HG02884 (cell line): ENCODE measurements around the gene MYO1A.
"Not testable (repeated sequence)": the region's sequence is repeated elsewhere in the genome, so short reads cannot be mapped to it uniquely, and the experiment has no call there.

Source experiments
- ATAC-seq: cut with Tn5 transposase; IDR thresholded peaks from one replicate; pipeline ENCODE4 v1.9.1; 2021; ENCODE audit warnings: mild to moderate bottlenecking, moderate library complexity; ENCODE audit not compliant: unreplicated experiment

Gene MYO1A

DNA sequence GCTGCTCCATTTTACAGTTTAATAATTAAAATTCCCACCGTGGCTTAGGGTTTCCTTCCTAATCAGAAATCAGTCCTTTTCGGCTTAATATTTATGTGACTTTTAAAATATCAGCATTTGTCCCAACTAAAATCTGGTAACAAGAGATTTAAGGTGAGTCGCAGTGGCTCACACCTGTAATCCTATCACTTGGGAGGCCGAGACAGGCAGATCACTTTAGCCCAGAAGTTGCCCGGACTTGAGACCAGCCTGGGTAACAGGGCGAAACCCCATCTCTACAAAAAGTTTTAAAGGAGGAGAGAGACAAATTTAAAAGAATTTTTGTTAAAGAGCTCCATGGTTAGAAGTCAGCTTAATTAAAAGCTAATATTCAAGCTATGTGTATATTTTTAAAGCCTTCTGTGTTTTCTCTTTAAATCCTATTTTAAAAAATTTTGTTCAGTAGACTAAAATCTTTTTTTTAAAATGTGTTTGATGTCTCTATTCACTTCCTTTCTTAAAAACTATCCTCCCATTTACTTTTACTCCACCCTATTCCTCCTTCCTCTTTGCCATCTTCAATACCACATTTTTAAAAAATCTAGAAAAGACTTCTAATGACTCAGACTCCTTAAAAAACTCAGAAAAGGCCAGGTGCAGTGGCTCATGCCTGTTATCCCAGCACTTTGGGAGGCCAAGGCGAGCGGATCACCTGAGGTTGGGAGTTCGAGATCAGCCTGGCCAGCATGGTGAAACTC is 29.8 kb downstream of the MYO1A start:
- no peak for ATAC-seq

GRCh38 chr12:57018906-57019305 is 31.0 kb downstream of the MYO1A start:
- no peak for ATAC-seq

DNA sequence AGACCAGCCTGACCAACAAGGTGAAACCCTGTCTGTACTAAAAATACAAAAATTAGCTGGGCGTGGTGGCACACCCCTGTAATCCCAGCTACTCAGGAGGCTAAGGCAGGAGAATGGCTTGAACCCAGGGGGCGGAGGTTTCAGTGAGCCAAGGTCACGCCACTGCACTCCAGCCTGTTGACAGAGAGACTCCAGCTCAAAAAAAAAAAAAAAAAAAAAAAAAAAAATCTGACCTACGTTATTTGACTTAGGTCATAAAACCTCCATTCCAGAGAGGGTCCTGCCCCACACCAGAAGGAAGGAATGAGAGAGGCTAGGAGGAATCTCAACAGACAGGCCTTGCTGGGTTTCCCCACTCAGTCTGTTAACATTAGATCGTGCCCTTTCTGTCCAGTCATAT is 31.6 kb downstream of the MYO1A start:
- ATAC-seq: not testable (repeated sequence)

DNA sequence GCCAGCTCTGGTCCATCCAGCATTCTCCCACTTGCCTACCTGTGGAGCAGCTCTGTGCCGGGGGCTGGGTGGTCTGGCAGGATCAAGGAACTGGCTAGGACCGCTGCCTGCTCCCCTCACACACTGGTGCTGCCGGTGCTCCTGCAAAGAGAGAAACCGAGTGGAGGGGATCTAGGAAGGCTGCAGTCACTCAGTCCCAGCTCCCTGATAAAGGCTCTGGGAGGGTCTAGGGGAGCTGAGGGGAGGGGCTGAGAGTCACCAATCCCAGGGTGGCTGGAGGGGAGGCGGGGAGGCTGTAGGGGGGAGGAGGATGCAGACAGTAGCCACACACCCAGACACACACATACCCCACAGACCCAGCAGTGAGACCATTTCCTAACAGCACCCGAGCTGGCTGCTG is 33.6 kb downstream of the MYO1A start, which contains the start of gene TAC3:
Gene TAC3 (minus strand): TSS at position 182 of the 400 bp plus-strand sequence. CDS start 732 bp downstream, outside the sequence.
- ATAC-seq: no peak

DNA sequence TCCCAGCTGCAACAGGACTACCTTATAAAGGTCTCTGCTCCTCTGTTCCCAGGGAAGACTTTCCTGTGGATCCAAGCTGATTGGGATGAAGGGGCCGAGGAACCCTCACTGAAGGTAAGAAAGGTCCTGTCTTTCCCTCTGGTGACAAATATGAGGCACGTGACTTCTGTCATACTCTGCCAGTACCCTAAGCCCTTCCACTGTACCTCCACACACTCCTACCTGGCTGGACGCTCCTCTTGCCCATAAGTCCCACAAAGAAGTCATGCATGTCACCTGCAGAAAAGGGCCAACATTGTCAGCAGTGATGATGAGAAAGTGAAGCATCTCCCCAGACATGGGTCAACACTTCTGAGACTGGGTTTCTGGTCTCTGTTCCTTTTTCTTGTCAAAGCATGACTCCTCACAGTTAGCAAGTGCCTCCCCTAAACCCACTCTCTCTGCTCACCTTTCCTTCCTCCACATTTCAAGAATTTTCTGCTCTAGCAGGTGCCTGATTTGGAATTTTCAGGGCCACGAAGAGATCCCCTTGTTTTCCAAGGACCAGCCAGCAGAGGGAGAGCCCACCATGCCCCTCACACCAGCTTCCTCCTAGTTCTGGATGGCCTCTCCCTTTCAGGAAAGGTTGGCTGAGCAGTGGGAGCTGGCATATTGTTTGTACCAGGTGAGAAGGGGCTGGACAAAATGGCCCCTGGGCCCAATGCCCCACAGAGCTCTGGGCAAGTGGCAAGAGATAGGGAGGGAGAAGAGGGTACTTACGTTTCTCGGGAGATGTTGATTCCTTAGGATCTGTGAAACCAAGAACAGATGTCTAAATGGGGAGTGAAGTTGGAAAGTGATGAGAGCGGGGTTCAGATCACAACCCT is 37.1 kb downstream of the MYO1A start:
- ATAC-seq: peak; percentile 62

DNA sequence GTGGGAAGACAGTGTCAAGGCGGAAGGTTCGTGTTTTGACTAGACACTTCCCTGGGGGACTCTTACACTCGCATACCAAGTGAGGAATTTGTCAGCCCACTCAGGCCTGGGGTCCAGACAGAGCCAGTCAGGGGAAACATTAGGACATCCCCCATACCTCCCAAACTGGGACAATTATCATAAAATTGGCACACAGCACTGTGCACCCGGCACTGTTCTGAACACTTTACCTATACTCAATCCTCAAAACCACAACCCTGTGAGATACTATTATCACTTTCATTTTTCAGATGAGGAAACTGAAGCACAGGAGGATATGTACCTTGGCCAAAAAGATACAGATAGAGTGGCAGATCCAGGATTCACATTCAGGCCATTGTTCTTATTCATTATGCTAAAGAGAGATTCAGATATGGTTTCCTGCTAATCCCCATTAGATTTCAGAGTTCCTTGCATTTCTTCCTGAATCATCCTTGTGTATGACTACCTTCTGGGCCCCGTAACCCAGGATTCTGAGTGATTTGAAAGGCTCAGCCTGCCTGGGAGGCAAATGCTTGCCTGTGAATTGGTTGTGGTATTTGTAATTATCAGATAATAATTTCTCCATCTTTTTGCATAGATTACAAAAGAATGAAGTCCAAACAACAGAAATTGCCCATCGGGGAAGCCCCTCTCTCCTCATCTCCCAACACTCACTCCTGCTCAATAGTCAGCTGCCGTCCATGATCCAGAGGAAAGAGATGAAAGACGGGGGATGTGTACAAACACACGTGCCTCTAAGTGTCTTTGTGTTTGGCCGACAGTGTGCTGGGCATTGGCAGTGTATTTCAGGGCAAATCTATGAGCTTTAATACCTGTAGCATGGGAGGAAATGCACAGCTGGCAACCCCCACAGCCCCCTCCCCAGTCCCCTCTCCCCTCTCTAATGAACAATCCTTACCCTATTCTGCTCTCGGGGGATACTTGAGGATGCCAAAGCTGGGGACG is 38.2 kb downstream of the MYO1A start:
- no peak for ATAC-seq

GRCh38 chr12:57010627-57011247 is 39.2 kb downstream of the MYO1A start:
- ATAC-seq: no peak

- ATAC-seq: no peak
Measured at GRCh38 chr12:57009949-57010626, 39.8 kb downstream of the MYO1A start.

GRCh38 chr12:57008178-57008577 is 41.8 kb downstream of the MYO1A start:
- ATAC-seq: no peak

- ATAC-seq: no peak
Measured at GRCh38 chr12:57006809-57007475, 43.0 kb downstream of the MYO1A start.

DNA sequence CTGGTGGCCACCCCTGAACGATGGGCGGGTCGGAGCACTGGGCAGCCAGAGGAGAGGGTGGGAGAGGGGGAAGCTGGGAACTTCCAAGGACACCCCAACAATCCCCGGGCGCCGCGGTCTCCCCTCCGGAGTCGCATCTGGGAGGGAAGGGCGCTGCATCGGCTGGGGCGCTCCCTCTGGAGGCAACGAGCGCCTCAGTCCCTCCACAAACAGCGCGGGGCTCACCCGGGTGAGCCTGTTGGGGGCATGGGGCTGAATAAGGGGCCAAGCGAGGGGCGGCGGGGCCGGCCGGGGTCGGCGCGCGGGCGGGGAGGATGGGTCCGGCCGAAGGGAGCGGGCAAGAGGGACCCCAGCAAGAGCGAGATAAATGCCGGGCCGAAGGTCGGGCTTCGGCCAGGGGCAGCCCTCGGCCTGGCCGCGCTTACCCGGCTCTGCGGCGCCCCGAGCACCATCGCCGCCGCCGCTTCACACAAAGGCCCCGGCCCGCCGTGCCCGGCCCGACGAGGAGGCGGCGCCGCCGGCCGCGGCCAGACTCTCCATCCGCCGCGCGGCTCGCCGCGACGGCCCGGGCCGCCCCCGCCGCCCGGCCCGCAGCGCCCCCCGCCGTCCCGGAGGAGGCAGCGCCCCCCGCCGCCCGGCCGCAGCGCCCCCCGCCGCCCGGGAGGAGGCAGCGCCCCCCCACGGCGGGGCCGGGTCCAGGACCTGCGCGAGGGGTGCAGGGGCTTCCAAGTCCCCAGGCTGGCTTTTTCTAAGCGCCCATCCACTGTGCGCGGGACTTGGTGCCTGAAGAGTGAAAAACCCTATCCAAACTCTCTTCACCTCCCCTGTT is 43.7 kb downstream of the MYO1A start, which contains the start of gene ZBTB39:
Gene ZBTB39 (minus strand): TSS at position 567 of the 829 bp plus-strand sequence. CDS start 1,629 bp downstream, outside the sequence.
- peak; percentile 59 for ATAC-seq

DNA sequence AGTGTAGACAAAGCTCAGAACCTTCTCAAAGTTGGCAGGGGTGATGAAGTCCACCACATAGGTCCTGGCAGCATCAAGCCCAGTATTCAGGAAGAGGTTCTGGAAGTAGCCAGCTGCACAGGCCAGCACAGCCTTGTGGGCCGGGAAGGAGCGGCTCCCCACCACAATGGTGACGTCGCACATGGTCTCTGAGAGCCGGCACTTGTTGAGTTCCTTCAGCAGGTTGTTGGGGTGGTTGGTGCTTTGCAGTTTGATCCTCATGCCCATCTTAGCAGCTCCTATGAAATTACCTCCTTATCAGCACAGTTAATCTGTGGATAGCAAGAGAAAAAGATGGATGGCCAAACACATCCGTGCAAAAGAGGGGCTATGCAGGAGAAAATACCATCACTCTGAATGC is 45.3 kb downstream of the MYO1A start:
- no peak for ATAC-seq

DNA sequence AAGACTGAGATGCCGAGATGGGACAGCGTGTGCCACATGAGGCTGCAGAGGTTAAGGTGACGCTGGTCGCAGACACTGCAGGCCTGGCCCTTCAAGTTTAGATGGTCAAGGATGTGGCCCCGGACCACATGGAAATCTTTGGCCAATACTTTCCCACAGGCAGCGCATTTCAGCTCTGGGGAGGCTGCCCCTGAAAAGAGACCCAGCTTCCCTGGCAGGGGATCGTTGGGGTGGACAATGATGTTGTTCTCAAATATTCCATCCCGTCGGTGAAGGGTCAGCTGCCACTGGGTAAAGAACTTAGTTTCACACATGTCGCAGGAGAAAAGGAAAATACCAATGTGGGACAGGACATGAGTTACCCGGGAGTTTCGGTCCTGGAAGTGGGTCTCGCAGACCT is 46.5 kb downstream of the MYO1A start:
- no peak for ATAC-seq

- no peak for ATAC-seq
Measured at GRCh38 chr12:57001448-57001906, 48.5 kb downstream of the MYO1A start.

DNA sequence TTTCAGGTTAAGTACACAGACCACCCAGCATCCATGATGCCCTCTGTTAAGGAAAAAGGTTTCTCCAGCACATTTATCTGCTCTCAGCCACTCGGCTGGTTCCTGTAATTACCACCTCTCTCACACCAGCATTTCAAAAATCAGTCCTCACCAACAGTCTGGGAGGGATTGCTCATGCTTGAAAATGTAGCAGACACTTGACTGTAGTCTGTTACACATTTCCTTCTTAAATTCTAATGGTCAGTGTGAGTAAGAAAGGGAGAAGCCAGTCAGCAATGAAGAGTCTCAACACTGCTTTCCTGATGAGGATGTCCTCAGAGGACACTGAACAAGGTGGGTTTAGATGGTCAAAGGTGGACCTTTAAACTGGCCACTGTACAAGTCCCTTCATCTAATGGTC is 49.5 kb downstream of the MYO1A start:
- no peak for ATAC-seq

- ATAC-seq: no peak
Measured at GRCh38 chr12:56999456-56999855, 50.5 kb downstream of the MYO1A start.

DNA sequence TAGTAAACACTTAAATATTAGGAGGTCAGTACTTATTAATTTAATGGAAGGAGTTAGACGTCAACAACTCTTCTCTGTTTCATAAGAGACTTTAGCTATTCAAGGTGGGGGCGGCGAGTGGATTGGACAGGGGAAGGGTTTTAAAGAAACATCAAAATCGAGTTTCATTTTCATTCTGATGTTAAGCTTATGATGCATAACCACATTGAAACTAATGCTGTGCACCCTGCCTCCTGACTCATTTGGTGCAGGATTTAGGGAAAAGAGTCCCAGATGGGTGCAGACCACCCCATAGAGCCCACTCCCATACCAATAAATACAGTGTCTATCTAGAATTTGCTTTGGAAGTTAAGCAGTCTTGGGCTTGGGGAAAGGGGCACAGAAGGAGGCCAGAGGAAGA is 50.9 kb downstream of the MYO1A start:
- ATAC-seq: peak; percentile 93

- no peak for ATAC-seq
Measured at GRCh38 chr12:56998316-56998715, 51.6 kb downstream of the MYO1A start.
